Calu3 (cell line): ENCODE results near the gene EPN3. TPM values are rescaled to one million over a fixed set of nuclear protein-coding genes. Genes with fewer than 3 reads are reported as not detected.

Experiments used
- BruUV-seq: library from RNA; stranded (reverse); fragments of 400-500 nt; replicated peaks from 2 replicates; lab custom pipeline; 2021; lab: Mats Ljungman, UMichigan
- CTCF ChIA-PET: fragments of 300-600 bp; sonication (Branson Sonifier 250); formaldehyde crosslinking; loops from one replicate; lab custom pipeline; 2022; ENCODE audit warnings: antibody characterized with exemption; lab: Charles Lee
- DNase-seq: peaks from one replicate; pipeline ENCODE4 v3.0.0; 2022
- H3K27ac Mint-ChIP-seq: one replicate; pipeline ENCODE4 v1.8.0; 2022; ENCODE audit warnings: mixed read lengths; ENCODE audit not compliant: unreplicated experiment
- H3K27me3 Mint-ChIP-seq: one replicate; pipeline ENCODE4 v1.8.0; 2022; ENCODE audit warnings: mixed read lengths; ENCODE audit not compliant: unreplicated experiment
- H3K36me3 Mint-ChIP-seq: one replicate; pipeline ENCODE4 v1.8.0; 2022; ENCODE audit warnings: mild to moderate bottlenecking, moderate library complexity, mixed read lengths; ENCODE audit not compliant: insufficient read depth, unreplicated experiment
- H3K4me1 Mint-ChIP-seq: one replicate; pipeline ENCODE4 v1.8.0; 2022; ENCODE audit warnings: mild to moderate bottlenecking, low read depth, mixed read lengths; ENCODE audit not compliant: unreplicated experiment
- H3K4me3 Mint-ChIP-seq: one replicate; pipeline ENCODE4 v1.8.0; 2022; ENCODE audit warnings: mild to moderate bottlenecking, low read depth, moderate library complexity, mixed read lengths; ENCODE audit not compliant: unreplicated experiment
- H3K9me3 Mint-ChIP-seq: one replicate; pipeline ENCODE4 v1.8.0; 2022; ENCODE audit warnings: low read depth, mixed read lengths; ENCODE audit not compliant: unreplicated experiment
- CTCF ChIP-seq: fragments of 200-600 bp; IDR thresholded peaks from one replicate; pipeline ENCODE4 v1.8.0; 2022; ENCODE audit warnings: antibody characterized with exemption; ENCODE audit not compliant: unreplicated experiment
- intact Hi-C: fragments of 100-400 bp; cut with micrococcal nuclease; formaldehyde crosslinking; loops from one replicate; pipeline ENCODE4 v1.10.0; 2022; ENCODE audit not compliant: unreplicated experiment
- total RNA-seq: library from RNA; stranded (reverse); gene quantifications from 2 replicates; pipeline ENCODE4 v1.2.3, GENCODE V29; 2022

EPN3 gene
- total RNA-seq, 1 experiment from 2014 or later, result 41.9 TPM

- Mint-ChIP-seq H3K36me3 (no peaks in the 10 kb centered on the region), H3K4me3 (no peak overlapping the region), H3K27ac (no peak overlapping the region), H3K4me1 (no peaks in the 10 kb centered on the region), H3K27me3 (peaks cover 87% of the 10 kb centered on the region), H3K9me3 (no peaks in the 10 kb centered on the region)
- DNase-seq, result no peak
- no TSS peak for BruUV-seq
- TF ChIP-seq CTCF, result no peak
- intact Hi-C loops, result no loop called here
- CTCF ChIA-PET, result interaction anchor here (0.6 to 1.1 kb wide), 2 partner anchors 9 to 37 kb away, joined by 3 to 4 read pairs; no protein-coding TSS in a partner anchor
Observed at GRCh38 chr17:50570528-50570927, 38.0 kb downstream of the EPN3 start.

- DNase-seq, result no peak
- Mint-ChIP-seq H3K27me3 (peaks cover 78% of the 10 kb centered on the region), H3K36me3 (no peaks in the 10 kb centered on the region), H3K27ac (no peak overlapping the region), H3K4me3 (no peak overlapping the region), H3K9me3 (no peaks in the 10 kb centered on the region), H3K4me1 (no peaks in the 10 kb centered on the region)
- intact Hi-C loops, result no loop called here
- BruUV-seq, result no TSS peak
- CTCF ChIA-PET, result no interaction called here
- TF ChIP-seq CTCF, result no peak
Observed at GRCh38 chr17:50571681-50572080, 39.1 kb downstream of the EPN3 start.

GRCh38 chr17:50572541-50572940 lies 40.0 kb downstream of the EPN3 start:
- Mint-ChIP-seq H3K27me3 (peaks cover 78% of the 10 kb centered on the region), H3K4me1 (no peaks in the 10 kb centered on the region), H3K36me3 (no peaks in the 10 kb centered on the region), H3K4me3 (no peak overlapping the region), H3K27ac (no peak overlapping the region), H3K9me3 (no peaks in the 10 kb centered on the region)
- DNase-seq, result no peak
- CTCF ChIA-PET, result no interaction called here
- intact Hi-C loops, result no loop called here
- BruUV-seq, result no TSS peak
- TF ChIP-seq CTCF, result no peak

GRCh38 chr17:50573866-50574611 lies 41.5 kb downstream of the EPN3 start:
- CTCF ChIA-PET, result interaction anchor here (0.6 to 1.9 kb wide), 2 partner anchors 11 to 500 kb away, joined by 3 read pairs; no protein-coding TSS in a partner anchor
- intact Hi-C loops, result no loop called here

More at GRCh38 chr17:50573866-50574611, 41.5 kb downstream of the EPN3 start:
- BruUV-seq, result no TSS peak
- H3K9me3 Mint-ChIP-seq, result no peaks in the 10 kb centered on the region
- peaks cover 81% of the 10 kb centered on the region for H3K27me3 Mint-ChIP-seq
- H3K27ac Mint-ChIP-seq, result no peak overlapping the region
- no peaks in the 10 kb centered on the region for H3K36me3 Mint-ChIP-seq
- DNase-seq, result no peak
- H3K4me1 Mint-ChIP-seq, result no peaks in the 10 kb centered on the region
- H3K4me3 Mint-ChIP-seq, result no peak overlapping the region
- no peak for TF ChIP-seq CTCF
